ENCODE data around the gene IQGAP2.

IQGAP2 gene

DNA sequence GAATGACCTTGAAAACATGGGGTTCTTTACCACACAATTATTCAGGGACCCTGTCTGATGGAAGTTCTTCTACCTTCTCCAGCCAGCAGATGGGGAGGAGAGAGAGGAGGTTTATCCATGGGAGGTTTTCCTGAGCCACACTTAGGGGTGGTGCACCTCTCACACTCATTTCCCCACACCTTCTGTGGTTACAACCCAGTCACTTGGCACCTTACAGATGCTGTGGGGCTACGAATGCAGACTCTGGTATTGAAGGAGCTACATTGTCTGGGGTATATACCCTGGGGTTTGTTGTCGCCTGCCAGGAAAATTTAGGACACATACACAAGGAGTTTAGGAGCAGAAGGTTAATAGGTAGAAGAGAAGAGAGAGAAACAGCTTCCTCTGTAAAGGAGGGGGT is 152.6 kb downstream of the IQGAP2 start:
- no peaks in the 10 kb centered on the region for H3K36me3 ChIP-seq (ENCODE audit: control insufficient read depth, insufficient read depth, low read length)
- no peaks in the 10 kb centered on the region for H3K27me3 ChIP-seq (ENCODE audit: control insufficient read depth, insufficient read depth, low read length)
- no peaks in the 10 kb centered on the region for H3K9me3 ChIP-seq (ENCODE audit: control insufficient read depth, low read length)
- no peak overlapping the region for H3K9ac ChIP-seq
- no peak overlapping the region for H3K4me2 ChIP-seq (ENCODE audit: low read length)
- H3K4me1 ChIP-seq, result peaks cover 10% of the 10 kb centered on the region
- no peak overlapping the region for H3K4me3 ChIP-seq (ENCODE audit: low read depth, low read length)
- peaks cover 5% of the 10 kb centered on the region for H3K79me2 ChIP-seq
- H3K27ac ChIP-seq, result no peak overlapping the region
- TF ChIP-seq, protein P1, sequence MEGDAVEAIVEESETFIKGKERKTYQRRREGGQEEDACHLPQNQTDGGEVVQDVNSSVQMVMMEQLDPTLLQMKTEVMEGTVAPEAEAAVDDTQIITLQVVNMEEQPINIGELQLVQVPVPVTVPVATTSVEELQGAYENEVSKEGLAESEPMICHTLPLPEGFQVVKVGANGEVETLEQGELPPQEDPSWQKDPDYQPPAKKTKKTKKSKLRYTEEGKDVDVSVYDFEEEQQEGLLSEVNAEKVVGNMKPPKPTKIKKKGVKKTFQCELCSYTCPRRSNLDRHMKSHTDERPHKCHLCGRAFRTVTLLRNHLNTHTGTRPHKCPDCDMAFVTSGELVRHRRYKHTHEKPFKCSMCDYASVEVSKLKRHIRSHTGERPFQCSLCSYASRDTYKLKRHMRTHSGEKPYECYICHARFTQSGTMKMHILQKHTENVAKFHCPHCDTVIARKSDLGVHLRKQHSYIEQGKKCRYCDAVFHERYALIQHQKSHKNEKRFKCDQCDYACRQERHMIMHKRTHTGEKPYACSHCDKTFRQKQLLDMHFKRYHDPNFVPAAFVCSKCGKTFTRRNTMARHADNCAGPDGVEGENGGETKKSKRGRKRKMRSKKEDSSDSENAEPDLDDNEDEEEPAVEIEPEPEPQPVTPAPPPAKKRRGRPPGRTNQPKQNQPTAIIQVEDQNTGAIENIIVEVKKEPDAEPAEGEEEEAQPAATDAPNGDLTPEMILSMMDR (IDR thresholded peaks at IDR 0.05), result no peak
- no peak overlapping the region for H2AFZ ChIP-seq

DNA sequence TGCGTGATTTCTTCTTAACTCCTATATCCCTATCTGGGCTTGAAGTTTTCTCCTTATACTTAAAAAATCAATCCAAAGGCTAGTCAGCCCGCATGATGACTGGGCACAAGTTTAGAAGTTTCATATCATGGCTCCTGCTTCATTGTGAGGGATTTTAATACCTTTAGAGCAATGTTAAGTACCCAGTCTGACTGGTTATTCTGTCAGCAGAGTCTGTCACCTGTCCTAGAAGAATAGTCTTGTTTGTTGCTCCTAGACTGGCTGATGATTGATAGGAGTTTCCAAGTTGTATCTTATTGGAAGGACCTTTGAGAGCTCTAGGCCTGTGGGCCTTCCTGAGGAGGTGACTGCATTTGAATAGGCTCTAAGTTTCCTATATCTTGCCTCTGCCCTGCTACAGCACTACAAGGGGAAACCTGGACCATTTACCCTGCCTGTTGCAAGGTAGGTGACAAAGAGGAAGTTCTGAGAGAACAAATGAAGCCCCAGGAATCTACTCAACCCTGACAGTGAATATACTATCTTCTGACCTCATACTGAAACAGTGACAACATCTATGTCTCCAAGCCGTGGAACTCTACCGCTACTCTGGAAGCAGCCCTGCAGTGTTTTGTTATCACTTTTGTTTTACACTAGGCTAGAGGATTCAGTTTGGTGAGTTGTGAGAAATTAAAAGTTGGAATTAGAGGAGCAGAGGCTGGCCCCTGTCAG is 153.6 kb downstream of the IQGAP2 start:
- Histone ChIP-seq H3K9me3 (ENCODE audit: control insufficient read depth, low read length) (no peaks in the 10 kb centered on the region), H3K9ac (no peak overlapping the region), H3K4me3 (ENCODE audit: low read depth, low read length) (no peak overlapping the region), H3K36me3 (ENCODE audit: control insufficient read depth, insufficient read depth, low read length) (no peaks in the 10 kb centered on the region), H3K27me3 (ENCODE audit: control insufficient read depth, insufficient read depth, low read length) (no peaks in the 10 kb centered on the region), H3K4me1 (peaks cover 17% of the 10 kb centered on the region), H3K4me2 (ENCODE audit: low read length) (no peak overlapping the region), H3K27ac (peak overlapping the region; percentile 16), H2AFZ (peak overlapping the region; percentile 39), H3K79me2 (peaks cover 5% of the 10 kb centered on the region)
- TF ChIP-seq, protein P1 (IDR thresholded peaks at IDR 0.05), result no peak

DNA sequence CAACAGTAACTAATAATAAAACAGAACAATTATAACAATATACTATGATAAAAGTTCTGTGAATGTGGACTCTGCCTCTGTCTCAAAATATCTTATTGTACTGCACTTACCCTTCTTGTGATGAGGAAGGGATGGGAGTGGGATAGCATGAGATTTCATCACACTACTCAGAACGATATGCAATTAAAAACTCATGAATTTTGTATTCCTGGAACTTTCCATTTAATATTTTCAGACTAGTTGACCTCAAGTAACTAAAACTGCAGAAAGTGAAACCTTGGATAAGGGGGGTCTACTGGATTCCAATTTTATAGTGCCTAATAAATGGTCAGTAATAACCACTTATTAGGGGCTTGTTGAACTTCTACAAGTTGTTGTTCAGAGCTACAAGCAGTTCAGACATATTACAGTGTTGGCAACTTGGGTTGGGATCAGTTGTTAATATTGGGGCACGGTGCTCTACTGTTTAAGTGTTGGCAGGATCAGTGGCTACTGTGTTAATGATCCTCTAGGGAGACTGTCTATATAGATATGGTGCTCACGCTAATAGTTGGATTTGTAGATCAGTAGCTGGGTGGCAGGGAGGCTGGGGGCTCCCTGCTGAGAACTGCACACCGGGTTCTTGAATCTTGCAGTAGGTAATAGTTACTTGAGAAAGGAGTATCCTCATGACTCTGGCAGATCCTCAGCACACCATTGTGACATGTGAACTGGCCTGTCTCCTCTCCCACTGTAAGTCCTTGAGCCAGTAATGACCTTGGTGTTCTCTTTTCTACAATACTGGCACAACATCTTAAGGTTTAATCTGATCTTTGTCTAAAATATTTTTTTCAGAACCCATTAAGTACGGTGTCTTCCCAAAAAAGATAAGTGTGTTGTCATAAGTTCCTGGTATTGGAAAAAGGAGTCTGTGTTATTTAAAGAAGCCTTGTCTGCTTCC is 158.1 kb downstream of the IQGAP2 start:
- H3K9me3 ChIP-seq (ENCODE audit: control insufficient read depth, low read length), result no peaks in the 10 kb centered on the region
- no peak overlapping the region for H3K4me3 ChIP-seq (ENCODE audit: low read depth, low read length)
- H3K4me2 ChIP-seq (ENCODE audit: low read length), result no peak overlapping the region
- TF ChIP-seq, protein P1 (IDR thresholded peaks at IDR 0.05), result no peak
- H2AFZ ChIP-seq, result peak overlapping the region; percentile 34
- H3K4me1 ChIP-seq, result peaks cover 22% of the 10 kb centered on the region
- H3K9ac ChIP-seq, result no peak overlapping the region
- H3K27me3 ChIP-seq (ENCODE audit: control insufficient read depth, insufficient read depth, low read length), result no peaks in the 10 kb centered on the region
- peak overlapping the region; percentile 42 for H3K27ac ChIP-seq
- peaks cover 3% of the 10 kb centered on the region for H3K79me2 ChIP-seq
- H3K36me3 ChIP-seq (ENCODE audit: control insufficient read depth, insufficient read depth, low read length), result no peaks in the 10 kb centered on the region

DNA sequence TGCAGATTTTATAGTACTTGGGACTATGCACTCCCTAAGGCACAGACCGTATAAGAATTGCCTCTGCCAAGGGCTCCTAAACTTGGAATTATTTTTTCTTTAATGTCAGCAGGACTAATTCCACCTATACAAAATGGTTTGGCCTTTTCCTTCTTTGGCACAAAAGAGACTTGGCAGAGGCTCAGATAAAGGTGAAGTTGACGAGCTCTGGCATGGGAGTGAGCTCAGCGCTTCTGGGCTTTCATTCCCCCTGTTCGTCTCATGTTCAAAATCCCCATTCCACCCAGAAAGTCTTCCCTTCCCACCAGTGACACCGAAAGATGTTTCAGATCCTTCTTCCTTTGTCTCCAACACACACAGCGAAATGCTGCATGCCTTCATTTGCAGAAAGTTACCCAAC is 158.9 kb downstream of the IQGAP2 start:
- Histone ChIP-seq H3K79me2 (peaks cover 3% of the 10 kb centered on the region), H3K36me3 (ENCODE audit: control insufficient read depth, insufficient read depth, low read length) (no peaks in the 10 kb centered on the region), H3K4me2 (ENCODE audit: low read length) (no peak overlapping the region), H3K27ac (peak overlapping the region; percentile 42), H3K4me1 (peaks cover 17% of the 10 kb centered on the region), H3K4me3 (ENCODE audit: low read depth, low read length) (no peak overlapping the region), H3K9ac (no peak overlapping the region), H3K27me3 (ENCODE audit: control insufficient read depth, insufficient read depth, low read length) (no peaks in the 10 kb centered on the region), H3K9me3 (ENCODE audit: control insufficient read depth, low read length) (no peaks in the 10 kb centered on the region), H2AFZ (peak overlapping the region; percentile 34)
- TF ChIP-seq, protein P1 (IDR thresholded peaks at IDR 0.05), result no peak
